COLO668 (cell line): ENCODE data around the gene COPS9.

ENCODE experiments used
- DNase-seq: peaks from one replicate; lab custom pipeline; 2025; ENCODE audit not compliant: unreplicated experiment; lab: John Stamatoyannopoulos, UW

Gene COPS9

DNA sequence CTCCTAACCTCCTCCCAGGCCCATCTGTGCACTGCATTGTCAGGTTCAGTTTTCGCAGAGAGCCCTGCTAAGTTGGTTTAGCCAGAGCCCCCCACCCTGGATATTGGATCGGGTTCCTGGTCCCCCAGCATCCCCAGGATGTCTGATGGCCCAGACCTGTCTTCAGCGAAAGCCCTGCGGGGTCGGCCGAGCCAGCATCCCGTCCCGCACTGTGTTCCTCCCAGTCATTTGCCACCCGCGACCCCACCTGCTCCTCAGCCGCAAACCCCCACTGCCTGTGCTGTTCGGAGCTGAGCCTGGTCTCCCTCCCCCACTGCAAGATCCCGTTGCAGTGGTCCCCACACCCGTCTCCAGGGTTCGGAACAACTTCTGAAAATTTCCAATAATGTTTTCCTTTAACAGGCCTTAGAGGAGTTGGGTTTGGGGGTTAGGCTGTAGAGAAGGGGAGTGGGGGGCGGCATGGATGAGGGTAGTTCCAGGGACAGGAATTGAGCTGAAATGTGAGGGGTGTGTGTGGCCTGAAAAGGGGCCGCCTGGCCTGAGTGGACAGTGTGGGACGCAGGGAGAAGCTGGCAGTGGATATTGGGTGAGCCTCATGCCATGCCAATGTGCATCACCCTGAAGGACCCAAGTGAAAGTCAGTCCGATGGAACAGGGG, 1.6 kb upstream of the COPS9 start:
- DNase-seq = no peak

DNA sequence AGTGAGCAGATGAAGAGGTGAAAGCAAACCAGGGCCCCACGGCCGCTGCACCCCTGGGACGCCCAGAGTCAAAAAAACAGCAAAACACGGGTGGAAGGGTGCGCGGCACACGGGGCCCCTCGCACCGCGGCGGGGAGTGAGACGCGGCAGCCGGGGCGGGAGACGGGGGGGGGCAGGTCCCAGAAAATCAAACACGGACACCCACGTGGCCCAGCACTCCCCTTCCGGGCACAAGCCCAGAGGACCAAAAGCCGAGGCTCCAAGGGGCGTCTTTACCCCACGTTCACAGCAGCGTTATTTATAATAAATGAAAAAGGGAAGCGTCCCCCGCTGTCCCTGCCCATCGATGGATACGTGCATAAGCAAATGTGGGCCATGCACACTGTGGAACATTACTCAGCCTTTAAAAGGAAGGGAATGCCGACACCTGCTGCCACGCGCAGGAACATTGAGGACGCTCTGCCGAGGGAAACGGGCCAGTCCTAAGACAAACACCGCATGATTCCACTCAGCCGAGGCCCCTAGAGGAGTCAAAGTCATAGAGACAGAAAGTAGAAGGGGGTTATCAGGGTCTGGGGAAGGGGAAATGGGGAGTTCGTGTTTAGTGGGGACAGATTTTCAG, 677 bp upstream of the COPS9 start:
- peak; percentile 32 for DNase-seq

DNA sequence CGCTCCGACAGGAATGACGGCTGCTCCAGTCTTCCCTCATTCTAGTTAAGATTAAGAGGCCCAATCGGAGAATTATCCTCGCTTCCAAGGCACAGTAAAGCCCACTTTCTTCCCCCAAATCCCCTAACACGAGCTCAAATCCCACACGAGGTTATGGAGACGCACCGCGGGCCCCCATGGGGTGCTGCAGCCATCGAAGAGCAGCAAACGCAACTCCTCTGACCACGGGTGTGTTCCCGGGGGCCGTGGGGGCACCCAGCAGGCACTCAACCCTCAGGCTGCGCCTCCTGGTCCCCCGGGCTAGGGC, 446 bp downstream of the COPS9 start:
- no peak for DNase-seq

DNA sequence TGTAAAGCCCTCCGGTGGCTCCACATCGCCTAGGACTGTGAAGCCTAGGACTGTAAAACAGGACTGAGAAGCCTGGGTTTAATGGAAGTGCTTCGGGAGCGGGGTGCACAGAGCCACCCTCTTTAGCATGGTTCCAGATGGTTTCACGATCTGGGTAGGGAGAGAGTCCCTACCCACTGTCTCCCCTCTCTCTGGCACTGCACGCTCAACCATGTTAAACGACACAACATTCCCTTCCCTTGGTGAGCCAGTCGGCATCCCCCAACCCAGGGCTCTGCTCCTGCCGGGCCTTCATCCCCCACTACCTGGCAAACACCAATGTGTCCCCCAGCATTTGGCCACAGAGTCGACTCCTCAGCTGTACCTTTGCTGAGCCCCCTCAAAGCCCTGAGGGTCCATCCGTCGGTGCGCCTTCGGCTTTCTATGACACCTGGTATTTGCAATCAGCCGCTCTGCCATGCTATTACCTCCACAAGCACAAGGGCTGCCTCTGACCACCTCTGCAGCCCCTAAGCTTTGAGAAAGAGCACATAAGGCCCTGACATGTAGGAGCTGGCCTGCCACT, 1.1 kb downstream of the COPS9 start:
- no peak for DNase-seq

DNA sequence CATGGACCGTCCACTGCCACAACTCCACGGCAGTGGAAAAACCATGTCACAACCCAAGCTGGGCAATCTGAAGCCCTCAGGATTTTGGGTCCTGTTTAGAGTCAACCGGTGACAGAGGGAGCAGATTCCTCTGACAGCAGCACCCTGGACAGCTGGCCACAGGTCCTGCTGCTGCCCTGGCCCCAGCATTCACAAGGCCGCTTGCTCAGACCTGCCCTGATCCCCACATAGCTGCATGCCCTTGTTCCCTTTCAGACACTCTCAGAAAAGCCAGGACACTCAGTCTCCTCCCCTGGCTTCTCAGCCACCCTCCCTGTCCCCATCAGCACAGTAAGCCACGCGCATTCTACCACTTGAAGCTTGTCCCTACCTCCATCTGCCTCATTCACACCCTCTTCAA, 1.6 kb downstream of the COPS9 start:
- no peak for DNase-seq

DNA sequence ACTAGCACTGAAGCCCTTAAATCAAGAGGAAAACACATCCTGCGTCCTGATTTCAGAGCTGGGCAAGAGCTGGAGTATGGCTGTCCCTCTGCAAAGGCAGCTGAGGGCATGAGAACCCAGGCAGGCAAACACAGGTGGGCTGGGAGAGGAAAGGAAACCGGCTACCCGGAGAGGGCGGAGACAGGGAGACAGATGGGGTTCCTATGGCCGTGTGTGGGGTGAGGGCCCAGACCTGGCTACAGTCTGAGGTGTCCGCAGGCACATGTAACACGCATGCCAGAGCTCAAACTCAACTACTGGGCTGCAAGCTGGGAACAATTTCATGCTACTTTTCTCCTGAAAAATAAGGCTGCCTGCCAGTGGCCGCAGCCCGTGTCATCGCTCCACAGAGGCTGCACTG, 2.7 kb downstream of the COPS9 start:
- DNase-seq = no peak

DNA sequence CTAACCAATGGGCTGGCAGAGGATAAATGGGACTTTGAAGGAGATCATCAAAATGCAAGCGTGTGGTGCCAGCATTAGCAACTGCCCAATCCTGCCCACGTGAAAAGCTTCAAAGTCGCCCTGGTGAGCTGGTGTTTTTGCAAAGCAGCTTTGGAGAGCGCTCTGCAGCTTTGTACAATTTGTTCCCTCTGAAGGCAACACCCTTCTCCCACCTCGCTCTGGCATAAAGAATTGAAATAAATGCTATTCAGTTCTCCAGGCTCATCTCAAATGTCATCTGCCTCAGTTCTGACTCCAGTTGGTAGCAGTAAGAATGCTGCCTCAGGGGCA, 3.5 kb downstream of the COPS9 start:
- no peak for DNase-seq

DNA sequence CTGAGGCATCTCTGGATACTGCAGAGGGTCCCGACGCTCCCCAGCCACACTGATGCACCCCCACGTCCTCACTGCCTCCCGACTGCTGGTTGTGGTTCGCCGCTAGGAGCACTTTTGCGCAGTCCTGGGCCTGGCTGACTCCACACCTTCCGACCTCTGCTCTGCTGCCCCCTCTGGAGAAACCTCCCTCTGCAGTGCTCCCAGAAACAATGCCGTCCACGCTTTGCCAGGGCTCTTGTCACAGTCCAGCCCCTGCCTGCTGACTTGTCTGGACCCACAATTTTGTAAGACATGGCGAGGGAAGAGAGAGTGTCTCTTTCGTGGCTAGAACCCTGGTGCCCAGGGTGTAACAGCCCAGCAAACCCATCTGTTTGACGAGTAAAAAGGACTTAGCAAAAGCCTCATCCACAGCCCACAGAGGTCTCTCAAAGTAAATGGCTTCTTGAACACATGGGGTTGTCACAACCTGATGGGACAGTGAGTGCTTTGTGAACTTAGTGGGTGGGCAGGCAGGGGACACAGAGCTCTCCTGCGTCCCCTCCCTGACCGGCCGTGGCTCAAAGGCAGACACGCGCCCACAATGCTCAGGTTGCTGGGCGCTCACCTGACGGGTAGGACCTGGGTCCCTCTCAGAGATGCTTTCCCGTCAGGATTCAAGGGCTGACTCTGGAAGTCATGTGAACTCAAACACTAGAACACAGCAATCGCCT, 4.0 kb downstream of the COPS9 start:
- no peak for DNase-seq

DNA sequence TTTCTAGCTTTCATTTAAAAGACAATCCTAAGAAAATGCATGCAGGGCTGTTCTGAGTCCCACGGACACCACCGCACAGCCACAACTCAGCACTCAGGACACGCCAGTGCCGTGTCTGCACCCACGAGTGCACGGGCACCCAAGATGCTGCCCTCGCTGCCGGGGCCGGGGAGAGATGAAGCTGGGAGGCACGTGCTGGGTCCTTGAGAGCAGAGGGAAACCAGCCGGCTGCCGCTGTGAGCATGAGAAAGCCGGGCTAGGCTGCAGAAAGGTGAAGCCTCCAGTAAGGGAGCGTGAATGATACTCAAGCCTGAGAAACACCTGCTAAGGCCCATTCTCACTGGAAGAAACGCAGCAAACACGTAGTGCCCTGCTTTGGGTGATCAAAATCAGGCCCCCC, 4.8 kb downstream of the COPS9 start:
- DNase-seq = no peak

DNA sequence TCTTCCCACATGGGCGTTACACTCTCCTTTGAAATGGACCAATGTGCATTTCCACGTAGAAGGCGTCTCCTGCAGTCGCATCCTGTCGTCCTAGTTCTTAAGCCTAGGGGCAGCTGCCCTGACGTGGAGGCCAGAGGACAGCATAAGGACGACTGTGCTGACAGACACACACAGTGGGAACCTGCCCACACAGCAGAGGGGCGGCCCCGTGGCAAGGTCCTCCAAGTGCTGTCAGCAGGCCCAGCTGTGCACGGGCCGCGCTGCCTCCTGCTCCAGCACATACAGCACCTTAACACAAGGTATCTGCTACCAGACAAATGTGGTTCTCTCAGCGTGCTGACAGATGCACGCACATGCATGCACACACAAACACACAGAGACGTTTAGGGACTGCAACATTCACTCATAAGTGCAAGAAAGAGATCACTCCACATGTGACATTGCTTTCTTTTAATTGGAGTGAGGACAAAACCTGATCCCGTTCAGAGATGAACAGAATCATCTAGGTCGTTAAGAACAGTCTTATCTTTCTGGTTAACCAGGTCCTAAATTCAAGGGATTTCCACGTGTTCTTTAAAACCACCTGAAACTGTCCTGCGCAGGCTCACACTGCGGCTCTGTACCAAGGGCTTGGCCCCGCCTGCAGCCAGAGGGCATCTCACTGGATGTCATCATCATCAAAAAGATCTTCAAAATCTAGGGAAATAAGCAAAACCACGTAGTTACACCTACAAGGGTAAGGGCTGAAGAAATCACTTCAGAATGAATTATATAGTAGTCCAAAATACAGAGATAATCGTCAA, 5.5 kb downstream of the COPS9 start:
- DNase-seq = no peak

DNA sequence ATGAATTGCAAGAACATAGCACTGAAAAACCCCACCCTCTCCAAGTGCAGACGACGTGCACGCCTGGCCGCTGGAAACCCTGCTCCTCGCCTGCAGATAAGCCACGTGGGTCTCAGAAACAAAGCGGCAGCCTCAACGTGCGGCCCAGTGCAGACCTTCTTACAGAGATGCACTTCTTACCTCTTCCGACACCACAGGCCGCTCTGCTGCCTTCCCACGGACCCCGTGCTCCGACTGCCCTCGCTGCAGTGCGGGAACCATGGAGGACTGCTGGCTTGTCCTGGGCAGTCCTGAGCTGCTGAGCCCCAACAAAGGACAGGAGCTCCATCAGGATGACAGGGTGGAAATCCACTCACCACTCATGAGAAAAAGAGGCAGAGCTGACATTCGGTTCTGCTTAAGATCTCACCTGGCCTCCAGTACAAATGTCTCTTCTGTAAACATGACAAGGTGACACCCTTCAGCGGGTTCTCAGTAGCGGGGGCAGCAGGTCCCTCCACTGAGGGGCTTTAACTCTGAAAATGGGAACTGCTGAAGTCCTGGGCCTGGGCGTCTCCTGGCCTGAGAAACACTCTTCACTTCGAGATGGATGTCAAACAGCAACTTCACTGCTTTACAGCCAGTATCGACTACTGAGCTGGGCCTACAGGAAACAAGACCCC, 6.2 kb downstream of the COPS9 start:
- no peak for DNase-seq

DNA sequence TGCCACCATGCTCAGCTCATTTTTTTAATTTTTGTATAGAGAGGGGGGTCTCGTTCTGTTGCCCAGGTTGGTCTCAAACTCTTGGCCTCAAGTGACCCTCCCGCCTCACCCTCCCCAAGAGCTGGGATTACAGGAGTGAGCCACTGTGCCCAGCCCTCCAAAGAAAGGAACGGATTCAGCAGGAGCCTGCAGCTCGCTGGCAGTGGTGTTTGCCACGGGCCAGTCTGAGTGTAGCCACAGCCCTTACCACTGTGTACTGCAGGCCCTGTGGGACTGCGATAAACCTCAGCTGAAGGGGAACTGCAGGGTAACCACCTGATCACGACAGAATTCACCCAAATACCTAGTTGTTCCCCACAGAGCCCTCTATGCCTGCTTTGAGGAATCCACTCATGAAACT, 6.8 kb downstream of the COPS9 start:
- no peak for DNase-seq

DNA sequence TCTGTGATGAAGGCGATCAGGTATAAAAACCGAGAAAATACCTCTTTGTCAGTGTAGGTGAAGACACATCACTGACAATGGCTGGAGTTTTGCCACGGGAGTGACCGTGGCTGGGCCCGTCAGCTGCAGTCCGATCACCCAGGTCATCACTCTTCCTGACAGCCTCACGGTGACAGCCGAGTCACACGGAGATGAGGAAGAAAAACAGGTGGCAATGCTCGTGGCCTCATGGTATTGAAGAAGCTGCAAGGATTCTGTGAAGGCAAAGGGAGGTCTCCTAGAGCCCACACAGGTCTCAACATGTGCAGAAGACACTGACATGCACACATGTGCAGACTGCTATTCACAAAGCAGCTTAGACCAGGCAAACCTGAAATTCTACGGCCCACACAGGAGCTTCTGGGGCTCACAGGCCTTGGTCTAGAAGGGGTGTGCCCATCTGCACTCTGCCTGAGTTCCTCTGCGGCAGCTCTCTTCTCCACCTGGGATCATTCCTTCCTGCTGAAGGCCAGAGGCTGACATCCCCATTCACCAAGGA, 7.4 kb downstream of the COPS9 start:
- no peak for DNase-seq

DNA sequence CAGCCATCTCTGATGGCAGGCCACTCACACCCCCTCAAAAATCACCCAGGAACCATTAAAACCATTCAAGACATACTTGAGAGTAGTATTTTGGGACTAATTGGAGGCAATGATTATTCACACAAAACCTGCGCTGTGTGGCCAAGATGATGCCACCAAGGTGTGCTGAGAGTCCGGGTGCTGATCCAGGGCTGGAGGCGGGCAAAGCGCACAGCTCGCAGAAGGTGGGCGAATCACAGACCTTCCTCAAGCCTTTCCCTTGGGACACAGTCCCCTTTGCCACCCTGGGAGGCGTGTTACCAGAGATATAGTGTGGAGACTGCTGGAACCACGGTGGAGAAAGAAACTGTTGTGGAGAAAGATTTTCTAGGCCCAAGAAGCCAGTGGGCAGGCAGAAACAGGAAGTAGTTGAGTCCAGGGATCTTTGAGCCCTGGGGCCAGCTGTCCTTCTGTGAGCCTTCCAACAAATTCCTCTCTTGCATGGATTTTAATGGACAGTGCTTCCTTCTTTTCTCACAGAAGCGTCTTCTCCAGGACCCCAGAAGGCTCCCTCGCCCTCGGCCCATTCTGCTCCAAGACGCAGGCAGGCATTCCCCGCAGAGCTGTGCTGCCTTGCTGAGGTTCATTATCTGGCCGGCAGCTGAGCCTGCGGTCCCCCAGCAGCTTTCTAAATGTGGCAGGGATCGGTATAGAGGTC, 8.0 kb downstream of the COPS9 start:
- DNase-seq = no peak

DNA sequence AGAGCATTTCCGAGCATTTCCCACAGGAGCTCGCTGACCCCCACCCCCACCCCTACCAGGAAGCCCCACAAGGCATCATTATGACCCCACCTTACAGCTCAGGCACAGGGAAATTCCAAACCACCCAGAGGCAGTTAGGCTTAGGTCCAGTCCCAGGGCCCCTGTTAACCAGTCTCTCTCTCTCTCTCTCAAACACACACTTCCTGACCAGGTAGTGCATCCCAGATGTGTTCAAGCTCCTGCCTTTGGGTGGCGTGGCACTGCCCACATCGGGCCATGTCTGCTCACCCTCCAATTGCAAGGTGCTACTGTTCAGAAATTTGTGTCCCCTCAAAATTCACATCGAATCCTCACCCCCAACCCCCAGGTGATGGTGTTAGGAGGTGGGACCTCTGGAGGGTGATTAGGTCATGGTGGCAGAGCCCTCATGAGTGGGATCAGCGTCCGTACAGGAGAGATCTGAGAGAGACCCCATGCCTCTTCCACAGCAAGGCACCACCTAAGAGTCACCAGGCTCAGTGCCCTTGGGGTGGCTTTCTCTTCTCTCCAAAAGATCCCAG, 8.8 kb downstream of the COPS9 start:
- no peak for DNase-seq

DNA sequence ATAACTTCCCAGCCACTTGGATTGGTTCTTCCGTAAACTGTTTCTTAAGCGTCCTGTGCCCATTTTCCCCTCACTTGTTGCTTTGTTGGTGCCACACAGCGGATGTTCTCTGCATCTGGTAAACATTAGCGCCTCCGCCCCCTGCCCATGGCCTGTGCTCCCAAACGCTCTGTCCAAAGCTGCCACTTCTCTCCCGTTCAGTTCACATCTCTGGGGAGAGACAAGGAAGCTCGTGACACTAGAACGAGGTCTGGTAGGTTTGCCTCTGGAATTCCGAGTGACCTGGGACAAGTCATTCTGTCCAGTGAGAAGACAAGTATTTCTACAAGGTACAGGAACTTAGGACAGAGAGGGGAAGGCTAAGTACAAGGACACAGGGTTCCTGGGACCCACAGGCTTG, 9.4 kb downstream of the COPS9 start:
- no peak for DNase-seq

DNA sequence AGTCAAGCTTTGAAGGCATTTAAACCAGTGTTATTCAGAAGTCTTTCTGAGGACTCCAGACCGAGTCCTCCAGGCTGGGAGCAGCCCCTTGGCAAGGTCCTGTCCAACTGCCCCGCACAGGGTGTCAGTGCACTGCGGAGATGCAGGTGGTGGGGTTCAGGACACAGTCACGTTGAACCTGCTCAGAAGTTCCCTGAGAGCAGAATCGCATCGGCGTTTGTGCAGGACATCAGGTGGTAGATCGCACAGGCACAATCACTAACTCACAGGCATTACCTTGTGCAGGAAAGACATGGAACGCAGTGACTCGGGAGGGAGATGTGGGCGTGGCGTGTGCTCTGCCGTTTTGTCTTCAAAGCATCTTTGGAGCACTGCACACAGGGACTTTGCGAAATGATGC, 10.4 kb downstream of the COPS9 start:
- DNase-seq = no peak

DNA sequence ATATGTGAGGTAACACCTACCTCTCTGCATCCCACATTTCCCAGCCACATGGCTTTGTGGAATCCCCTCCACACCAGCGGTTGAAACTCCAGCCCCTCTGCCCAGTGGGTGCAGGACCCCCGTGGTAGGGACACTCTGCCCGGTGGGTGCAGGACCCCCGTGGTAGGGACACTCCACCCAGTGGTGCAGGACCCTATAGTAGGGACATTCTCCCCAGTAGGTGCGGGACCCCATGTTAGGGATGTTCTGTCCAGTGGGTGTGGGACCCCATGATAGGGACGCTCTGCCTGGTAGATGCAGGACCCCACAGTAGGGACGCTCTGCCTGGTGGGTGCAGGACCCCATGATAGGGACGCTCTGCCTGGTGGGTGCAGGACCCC, 11.5 kb downstream of the COPS9 start:
- DNase-seq = no peak

DNA sequence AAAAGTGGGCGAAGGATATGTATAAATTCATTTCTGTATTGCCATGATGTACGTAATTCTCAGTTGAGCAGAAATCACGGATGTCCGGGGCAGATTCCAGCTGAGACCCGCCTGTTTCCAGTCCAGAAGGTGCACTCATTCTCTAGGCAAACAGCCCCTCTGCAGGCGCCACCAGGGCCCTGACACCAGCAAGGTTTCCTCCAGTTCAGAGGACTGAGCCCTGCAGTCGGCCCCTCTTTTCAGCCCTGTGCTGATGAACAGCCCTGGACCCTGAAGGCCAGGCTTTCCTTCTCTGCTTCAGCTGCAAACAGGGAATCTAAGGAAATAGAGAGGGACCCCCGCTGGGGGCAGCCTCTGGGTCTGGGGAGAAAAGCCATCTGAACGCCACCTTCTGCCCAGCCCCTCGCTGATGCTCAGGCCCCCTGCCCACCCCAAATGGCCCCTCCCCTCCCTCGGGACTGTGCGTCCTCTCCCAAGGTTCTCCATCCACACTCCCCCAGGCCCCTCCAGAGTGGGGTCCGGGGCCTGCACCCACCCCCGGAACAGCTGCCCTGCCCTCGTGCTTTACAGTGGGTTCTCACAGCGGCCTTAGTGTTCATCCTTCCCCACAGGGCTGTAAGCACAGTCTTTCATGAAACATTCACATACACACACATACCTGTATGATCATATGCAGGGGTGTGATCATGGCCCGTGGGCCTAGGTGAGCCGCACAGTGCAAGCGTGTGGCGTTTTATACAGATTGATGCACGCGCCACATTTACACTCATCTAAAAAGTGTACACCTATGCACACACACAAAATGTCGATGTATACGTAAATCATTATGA, 12.1 kb downstream of the COPS9 start:
- no peak for DNase-seq
